ENCODE measurements around the gene VPS13A.

- TF ChIP-seq POLR2A (IDR thresholded peaks at IDR 0.05; ENCODE audit: low read length) = no peak
- TF ChIP-seq GATA1 (IDR thresholded peaks at IDR 0.05; ENCODE audit: low read depth, low read length) = no peak
Measured at GRCh38 chr9:77224746-77225312, 47.5 kb downstream of the VPS13A start.
